Thyroid gland (tissue), 4 donors: Measurements from ENCODE around the gene ITGAE.

Experiments
- CTCF ChIP-seq, 6 experiments: fragments of 200-600 bp in 3 of 6; fragments of 450-650 bp in 3 of 6; sonication (generic) in 3 of 6; IDR thresholded peaks; one replicate each; pipeline ENCODE4 v1.5.1; 2016 to 2019; ENCODE audit warnings: antibody characterized with exemption in 6 of 6, mild to moderate bottlenecking in 2 of 6, inconsistent platforms in 1 of 6, moderate library complexity in 1 of 6
- POLR2A ChIP-seq, 2 donors: fragments of 450-650 bp; IDR thresholded peaks; one replicate each; pipeline ENCODE4 v1.6.1; 2017; ENCODE audit warnings: antibody characterized with exemption in 2 of 2, mild to moderate bottlenecking in 2 of 2, moderate library complexity in 1 of 2

GRCh38 chr17:3817851-3818605 is 17.0 kb upstream of the ITGAE start:
- TF ChIP-seq CTCF (IDR thresholded peaks at IDR 0.05) (no peak), POLR2A (IDR thresholded peaks at IDR 0.05) (no peak)
